MG63 (cell line): Measurements from ENCODE around the gene ZBTB48. TPM values are rescaled to one million over a fixed set of nuclear protein-coding genes. Genes with fewer than 3 reads are reported as not detected.
"Not testable (repeated sequence)": the region's sequence is repeated elsewhere in the genome, so short reads cannot be mapped to it uniquely, and the experiment has no call there.

Source experiments
- DNase-seq: peaks from one replicate; pipeline ENCODE4 v3.0.0-alpha.2; 2020
- H3K27me3 ChIP-seq: fragments of 250-450 bp; sonication (Bioruptor Pico); 2 replicates; pipeline ENCODE4 v1.5.1; 2020; ENCODE audit warnings: mild to moderate bottlenecking, moderate library complexity
- H3K36me3 ChIP-seq: fragments of 250-450 bp; sonication (Bioruptor Pico); 2 replicates; pipeline ENCODE4 v1.5.1; 2020; ENCODE audit warnings: mild to moderate bottlenecking, moderate library complexity
- H3K4me3 ChIP-seq: fragments of 250-450 bp; sonication (Bioruptor Pico); 2 replicates; pipeline ENCODE4 v1.5.1; 2020; ENCODE audit warnings: mild to moderate bottlenecking, moderate library complexity
- H3K9me3 ChIP-seq: fragments of 250-450 bp; sonication (Bioruptor Pico); 2 replicates; pipeline ENCODE4 v1.5.1; 2020; ENCODE audit warnings: mild to moderate bottlenecking, moderate library complexity
- total RNA-seq: library from RNA; depleted of rRNA; stranded (reverse); fragments of >200 nt; shearing (Covaris generic); gene quantifications from 2 replicates; pipeline ENCODE4 v1.2.3, GENCODE V29; 2014; ENCODE audit warnings: low replicate concordance; rRNA removed

ZBTB48 gene
- 20.6 and 32.5 TPM in 2 replicates for total RNA-seq

- H3K9me3 ChIP-seq, result no peaks in the 10 kb centered on the region
Measured at GRCh38 chr1:6579374-6580118, at the start of gene ZBTB48. Gene ZBTB48 (plus strand): TSS chr1:6579994. CDS start chr1:6580610, 616 bp downstream.

GRCh38 chr1:6530504-6531160 is 49.2 kb upstream of the ZBTB48 start:
- Histone ChIP-seq H3K36me3 (peaks cover 70% of the 10 kb centered on the region), H3K9me3 (no peaks in the 10 kb centered on the region), H3K27me3 (no peaks in the 10 kb centered on the region), H3K4me3 (no peak overlapping the region)
- DNase-seq, result no peak

More at GRCh38 chr1:6579374-6580118, at the start of gene ZBTB48:
- no peaks in the 10 kb centered on the region for H3K27me3 ChIP-seq
- DNase-seq, result peak; percentile 99
- peak within 1 kb of the TSS; percentile 86 for H3K4me3 ChIP-seq
- no peaks in the 10 kb centered on the region for H3K36me3 ChIP-seq

GRCh38 chr1:6531996-6532395 is 47.8 kb upstream of the ZBTB48 start:
- H3K4me3 ChIP-seq, result no peak overlapping the region
- no peaks in the 10 kb centered on the region for H3K9me3 ChIP-seq
- no peak for DNase-seq
- H3K27me3 ChIP-seq, result no peaks in the 10 kb centered on the region
- H3K36me3 ChIP-seq, result peaks cover 65% of the 10 kb centered on the region

GRCh38 chr1:6534248-6534822 is 45.5 kb upstream of the ZBTB48 start:
- Histone ChIP-seq H3K36me3 (peaks cover 57% of the 10 kb centered on the region), H3K4me3 (no peak overlapping the region), H3K27me3 (no peaks in the 10 kb centered on the region), H3K9me3 (no peaks in the 10 kb centered on the region)
- no peak for DNase-seq

GRCh38 chr1:6535214-6535613 is 44.6 kb upstream of the ZBTB48 start:
- no peak for DNase-seq
- peaks cover 58% of the 10 kb centered on the region for H3K36me3 ChIP-seq
- H3K4me3 ChIP-seq, result no peak overlapping the region
- H3K27me3 ChIP-seq, result no peaks in the 10 kb centered on the region
- H3K9me3 ChIP-seq, result no peaks in the 10 kb centered on the region

- Histone ChIP-seq H3K4me3 (no peak overlapping the region), H3K27me3 (no peaks in the 10 kb centered on the region), H3K9me3 (no peaks in the 10 kb centered on the region), H3K36me3 (peaks cover 55% of the 10 kb centered on the region)
- no peak for DNase-seq
Measured at GRCh38 chr1:6536291-6536690, 43.5 kb upstream of the ZBTB48 start.

- Histone ChIP-seq H3K36me3 (peaks cover 50% of the 10 kb centered on the region), H3K27me3 (no peaks in the 10 kb centered on the region), H3K4me3 (no peak overlapping the region), H3K9me3 (no peaks in the 10 kb centered on the region)
- DNase-seq, result no peak
Measured at GRCh38 chr1:6538956-6539355, 40.8 kb upstream of the ZBTB48 start.

GRCh38 chr1:6544831-6545230 is 35.0 kb upstream of the ZBTB48 start:
- DNase-seq, result no peak
- no peaks in the 10 kb centered on the region for H3K27me3 ChIP-seq
- H3K4me3 ChIP-seq, result no peak overlapping the region
- peaks cover 67% of the 10 kb centered on the region for H3K36me3 ChIP-seq
- H3K9me3 ChIP-seq, result no peaks in the 10 kb centered on the region

- peak; percentile 21 for DNase-seq
- Histone ChIP-seq H3K9me3 (no peaks in the 10 kb centered on the region), H3K36me3 (peaks cover 69% of the 10 kb centered on the region), H3K27me3 (no peaks in the 10 kb centered on the region), H3K4me3 (no peak overlapping the region)
Measured at GRCh38 chr1:6545276-6546112, 34.3 kb upstream of the ZBTB48 start.

- Histone ChIP-seq H3K4me3 (no peak overlapping the region), H3K27me3 (no peaks in the 10 kb centered on the region), H3K9me3 (no peaks in the 10 kb centered on the region), H3K36me3 (peaks cover 69% of the 10 kb centered on the region)
- no peak for DNase-seq
Measured at GRCh38 chr1:6546326-6546725, 33.5 kb upstream of the ZBTB48 start.

- H3K36me3 ChIP-seq, result peaks cover 65% of the 10 kb centered on the region
- no peak for DNase-seq
Measured at GRCh38 chr1:6547301-6547700, 32.5 kb upstream of the ZBTB48 start.

GRCh38 chr1:6554031-6554906 is 25.5 kb upstream of the ZBTB48 start, which contains the start of gene NOL9:
Gene NOL9 (minus strand): TSS chr1:6554513. CDS start chr1:6554502, 11 bp downstream.
- DNase-seq, result peak; percentile 92
- Histone ChIP-seq H3K27me3 (no peaks in the 10 kb centered on the region), H3K9me3 (no peaks in the 10 kb centered on the region), H3K4me3 (peak within 1 kb of the TSS; percentile 91), H3K36me3 (peaks cover 19% of the 10 kb centered on the region)

More at GRCh38 chr1:6547301-6547700, 32.5 kb upstream of the ZBTB48 start:
- Histone ChIP-seq H3K27me3 (no peaks in the 10 kb centered on the region), H3K9me3 (no peaks in the 10 kb centered on the region), H3K4me3 (no peak overlapping the region)

GRCh38 chr1:6554907-6555778 is 24.7 kb upstream of the ZBTB48 start, which contains the start of gene TAS1R1:
Gene TAS1R1 (plus strand): TSS chr1:6555307. CDS start chr1:6555374, 67 bp downstream.
- Histone ChIP-seq H3K27me3 (no peaks in the 10 kb centered on the region), H3K4me3 (peak within 1 kb of the TSS; percentile 91), H3K36me3 (peaks cover 12% of the 10 kb centered on the region), H3K9me3 (no peaks in the 10 kb centered on the region)
- DNase-seq, result peak; percentile 14

- no peak for DNase-seq
Measured at GRCh38 chr1:6557597-6557996, 22.2 kb upstream of the ZBTB48 start.

GRCh38 chr1:6559161-6559560 is 20.6 kb upstream of the ZBTB48 start:
- not testable (repeated sequence) for H3K9me3 ChIP-seq, H3K4me3 ChIP-seq, H3K36me3 ChIP-seq, H3K27me3 ChIP-seq
- DNase-seq, result peak; percentile 33

More at GRCh38 chr1:6557597-6557996, 22.2 kb upstream of the ZBTB48 start:
- no peaks in the 10 kb centered on the region for H3K27me3 ChIP-seq
- H3K36me3 ChIP-seq, result 0 out of 2 replicates have a peak, but pooled peaks cover 2% of the 10 kb centered on the region
- H3K9me3 ChIP-seq, result no peaks in the 10 kb centered on the region
- no peak overlapping the region for H3K4me3 ChIP-seq
